Measurements from ENCODE around the gene CST3. TPM values are rescaled to one million over a fixed set of nuclear protein-coding genes. Genes with fewer than 3 reads are reported as not detected.

The CST3 gene
- total RNA-seq, 1 experiment from 2014 or later, result 181 TPM

- Histone ChIP-seq H3K9me2 (ENCODE audit: insufficient read depth) (no peaks in the 10 kb centered on the region), H3K4me2 (ENCODE audit: low read length) (no peak overlapping the region), H3K9ac (ENCODE audit: low read length) (no peak overlapping the region), H3K79me2 (ENCODE audit: insufficient read depth, low read length) (no peaks in the 10 kb centered on the region), H3K9me3 (ENCODE audit: control insufficient read depth in 1 of 2, insufficient read depth in 1 of 2, low read depth in 1 of 2, low read length in 2 of 2) (peaks cover 0 to 8% of the 10 kb centered on the region in 2 experiments; a peak in 1 of 4 replicates), H3K36me3 (ENCODE audit: control insufficient read depth in 1 of 2, insufficient read depth in 2 of 2, low read length in 2 of 2) (no peaks in the 10 kb centered on the region), H2AFZ (ENCODE audit: low read depth, low read length, poor library complexity, severe bottlenecking) (no peak overlapping the region), H3K27me3 (ENCODE audit: insufficient read depth, low read length) (no peaks in the 10 kb centered on the region), H3K4me1 (ENCODE audit: control insufficient read depth in 1 of 2, insufficient read depth in 2 of 2, low read length in 2 of 2) (peaks cover 30 to 55% of the 10 kb centered on the region in 2 experiments), H3K4me3 (replicated peaks in 1 of 2; ENCODE audit: low read depth in 1 of 2, low read length in 2 of 2) (no peak overlapping the region), H3K27ac (ENCODE audit: low read depth, low read length) (no peak overlapping the region), H4K20me1 (ENCODE audit: insufficient read depth) (no peaks in the 10 kb centered on the region)
- no TSS peak for BruUV-seq (replicated peaks)
- ChIA-PET POLR2A (no interaction called here), CTCF (no interaction called here), RAD21 (ENCODE audit: low non-redundant PET in 1 of 2, low total read pairs in 2 of 2, uncharacterized antibody in 2 of 2, unreplicated experiment in 2 of 2) (no interaction called here)
- ATAC-seq (no peak), DNase-seq (ENCODE audit: low read depth, low spot score) (no peak)
- TF ChIP-seq TCF7L2 (IDR thresholded peaks at IDR 0.05; ENCODE audit: borderline replicate concordance, extremely low read depth, insufficient read depth, insufficient read length) (no peak), ZNF274 (IDR thresholded peaks at IDR 0.05; ENCODE audit: low read depth, low read length) (no peak), JUND (IDR thresholded peaks at IDR 0.05) (no peak), CBX3 (IDR thresholded peaks at IDR 0.05; ENCODE audit: low read depth) (no peak), CEBPB (IDR thresholded peaks at IDR 0.05; ENCODE audit: low read depth) (no peak), SRF (IDR thresholded peaks at IDR 0.05; ENCODE audit: low read depth) (no peak), ATF3 (IDR thresholded peaks at IDR 0.05) (no peak), MAX (IDR thresholded peaks at IDR 0.05) (no peak)
- intact Hi-C loops (cut with micrococcal nuclease), result no loop called here
These were observed 12.4 kb downstream of the CST3 start for GRCh38 chr20:23625236-23625964.

GRCh38 chr20:23624324-23624691 is 13.4 kb downstream of the CST3 start:
- DNase-seq (ENCODE audit: low read depth, low spot score) (no peak), ATAC-seq (no peak)
- no TSS peak for BruUV-seq (replicated peaks)
- H2AFZ ChIP-seq (ENCODE audit: low read depth, low read length, poor library complexity, severe bottlenecking), result no peak overlapping the region
- H3K4me2 ChIP-seq (ENCODE audit: low read length), result no peak overlapping the region
- no peak overlapping the region for H3K4me3 ChIP-seq (replicated peaks in 1 of 2; ENCODE audit: low read depth in 1 of 2, low read length in 2 of 2)
- RAD21 ChIA-PET (ENCODE audit: low non-redundant PET in 1 of 2, low total read pairs in 2 of 2, uncharacterized antibody in 2 of 2, unreplicated experiment in 2 of 2), result no interaction called here
- intact Hi-C loops (cut with micrococcal nuclease), result no loop called here
- H3K27ac ChIP-seq (ENCODE audit: low read depth, low read length), result no peak overlapping the region
- CTCF ChIA-PET, result no interaction called here
- no peaks in the 10 kb centered on the region for H4K20me1 ChIP-seq (ENCODE audit: insufficient read depth)
- H3K9me3 ChIP-seq (ENCODE audit: control insufficient read depth in 1 of 2, insufficient read depth in 1 of 2, low read depth in 1 of 2, low read length in 2 of 2), result peaks cover 0 to 8% of the 10 kb centered on the region in 2 experiments; a peak in 1 of 4 replicates
- H3K4me1 ChIP-seq (ENCODE audit: control insufficient read depth in 1 of 2, insufficient read depth in 2 of 2, low read length in 2 of 2), result peaks cover 23 to 44% of the 10 kb centered on the region in 2 experiments
- no peaks in the 10 kb centered on the region for H3K27me3 ChIP-seq (ENCODE audit: insufficient read depth, low read length)
- POLR2A ChIA-PET, result no interaction called here
- H3K36me3 ChIP-seq (ENCODE audit: control insufficient read depth in 1 of 2, insufficient read depth in 2 of 2, low read length in 2 of 2), result no peaks in the 10 kb centered on the region
- no peaks in the 10 kb centered on the region for H3K9me2 ChIP-seq (ENCODE audit: insufficient read depth)
- H3K79me2 ChIP-seq (ENCODE audit: insufficient read depth, low read length), result no peaks in the 10 kb centered on the region
- no peak overlapping the region for H3K9ac ChIP-seq (ENCODE audit: low read length)
- TF ChIP-seq JUND (IDR thresholded peaks at IDR 0.05) (no peak), ZNF274 (IDR thresholded peaks at IDR 0.05; ENCODE audit: low read depth, low read length) (no peak), YY1 (IDR thresholded peaks at IDR 0.05; ENCODE audit: extremely low read depth, insufficient replicate concordance, low read depth, low read length) (no peak), CEBPB (IDR thresholded peaks at IDR 0.05; ENCODE audit: low read depth) (no peak), EZH2 (IDR thresholded peaks at IDR 0.05) (no peak), EGR1 (IDR thresholded peaks at IDR 0.05; ENCODE audit: low read depth) (no peak), TCF7L2 (IDR thresholded peaks at IDR 0.05; ENCODE audit: borderline replicate concordance, extremely low read depth, insufficient read depth, insufficient read length) (no peak), SRF (IDR thresholded peaks at IDR 0.05; ENCODE audit: low read depth) (no peak), EZH2phosphoT487 (IDR thresholded peaks at IDR 0.05; ENCODE audit: borderline replicate concordance) (no peak), ZBTB33 (IDR thresholded peaks at IDR 0.05; ENCODE audit: extremely low read depth, insufficient replicate concordance, low read length) (no peak), CBX3 (IDR thresholded peaks at IDR 0.05; ENCODE audit: low read depth) (no peak)

Data from HCT116 (cell line).